HG02798 (cell line): ENCODE data around the gene ZNF839.

Experiments used
- ATAC-seq: cut with Tn5 transposase; IDR thresholded peaks from one replicate; pipeline ENCODE4 v1.9.1; 2021; ENCODE audit warnings: mild to moderate bottlenecking; ENCODE audit not compliant: unreplicated experiment, poor library complexity

The ZNF839 gene

DNA sequence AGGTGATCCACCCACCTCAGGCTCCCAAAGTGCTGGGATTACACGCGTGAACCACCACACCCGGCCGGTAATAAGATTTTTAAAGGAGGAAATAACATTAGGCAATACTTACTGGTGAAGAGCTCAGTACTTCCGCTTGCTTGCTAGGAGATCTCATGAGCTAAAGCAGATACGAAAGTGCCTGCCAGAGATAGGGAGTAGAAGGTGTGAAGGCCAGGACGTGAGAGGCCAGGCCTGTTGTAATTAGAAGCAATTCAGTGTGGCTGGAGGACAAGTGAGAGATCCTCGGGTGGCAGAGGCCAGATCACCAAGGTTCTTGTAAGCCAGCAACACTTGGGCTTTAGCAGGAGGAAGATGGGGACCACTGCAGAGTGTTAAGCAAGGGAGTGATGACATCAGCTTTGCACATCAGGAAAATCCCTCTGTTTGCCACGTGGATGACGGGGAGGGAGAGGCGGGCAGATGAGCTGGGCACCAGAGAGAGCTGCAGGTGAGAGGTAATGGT is 50.8 kb downstream of the ZNF839 start:
- no peak for ATAC-seq

DNA sequence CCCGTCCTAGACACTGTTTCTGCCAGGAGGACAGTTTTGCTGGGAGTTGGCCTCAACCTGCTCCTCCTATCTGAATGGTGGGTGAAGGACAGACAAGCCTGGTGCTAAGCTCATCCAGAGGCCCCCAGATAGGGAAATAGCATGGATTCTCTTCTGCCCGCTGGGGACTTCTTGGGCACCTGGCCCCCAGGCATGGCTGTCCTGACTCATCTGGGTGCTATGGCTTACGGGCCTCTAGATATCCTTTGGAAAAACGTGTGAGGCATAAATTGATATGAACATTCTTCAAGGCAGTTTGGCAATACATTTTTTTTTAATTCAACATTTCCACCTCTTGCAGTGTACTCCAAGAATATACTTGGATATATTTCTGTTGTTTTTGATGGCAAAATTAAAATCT is 51.8 kb downstream of the ZNF839 start:
- ATAC-seq: no peak

GRCh38 chr14:102373110-102373509 is 53.6 kb downstream of the ZNF839 start:
- no peak for ATAC-seq

DNA sequence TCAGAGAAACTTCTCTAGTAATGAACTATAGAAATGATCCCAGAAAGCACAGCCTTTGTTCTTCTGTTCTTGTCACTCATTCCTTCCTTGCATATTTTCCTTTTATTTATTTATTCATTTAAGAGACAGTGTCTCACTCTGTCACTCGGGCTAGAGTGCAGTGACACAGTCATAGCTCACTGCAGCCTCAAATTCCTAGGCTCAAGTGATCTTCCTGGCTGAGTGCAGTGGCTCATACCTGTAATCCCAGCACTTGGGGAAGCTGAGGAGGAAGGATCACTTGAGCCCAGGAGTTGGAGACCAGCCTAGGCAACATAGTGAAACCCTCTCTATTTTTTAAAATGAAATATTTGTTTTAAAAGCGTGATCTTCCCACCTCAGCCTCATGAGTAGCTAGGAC is 54.7 kb downstream of the ZNF839 start:
- no peak for ATAC-seq

GRCh38 chr14:102375119-102375518 is 55.6 kb downstream of the ZNF839 start:
- no peak for ATAC-seq

DNA sequence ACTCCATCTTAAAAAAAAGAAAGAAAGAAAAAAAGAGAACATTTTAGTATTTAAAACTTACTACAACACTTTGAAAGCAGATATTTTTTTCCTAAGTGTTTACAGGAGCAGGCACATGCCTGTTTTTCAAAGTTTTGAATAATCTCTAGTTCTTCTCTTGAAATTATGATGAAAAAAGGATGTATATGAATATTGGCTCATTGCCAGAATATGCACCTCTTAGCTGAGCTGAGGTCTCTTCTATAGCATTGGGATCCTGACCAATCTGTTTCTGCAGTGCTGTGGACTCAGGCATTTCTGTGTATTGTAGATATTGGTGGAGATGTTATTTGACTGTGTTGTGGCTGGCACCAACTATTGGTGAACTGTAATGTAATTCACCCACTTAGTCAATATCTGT is 58.1 kb downstream of the ZNF839 start:
- ATAC-seq: no peak

GRCh38 chr14:102378830-102379229 is 59.3 kb downstream of the ZNF839 start:
- ATAC-seq: no peak

DNA sequence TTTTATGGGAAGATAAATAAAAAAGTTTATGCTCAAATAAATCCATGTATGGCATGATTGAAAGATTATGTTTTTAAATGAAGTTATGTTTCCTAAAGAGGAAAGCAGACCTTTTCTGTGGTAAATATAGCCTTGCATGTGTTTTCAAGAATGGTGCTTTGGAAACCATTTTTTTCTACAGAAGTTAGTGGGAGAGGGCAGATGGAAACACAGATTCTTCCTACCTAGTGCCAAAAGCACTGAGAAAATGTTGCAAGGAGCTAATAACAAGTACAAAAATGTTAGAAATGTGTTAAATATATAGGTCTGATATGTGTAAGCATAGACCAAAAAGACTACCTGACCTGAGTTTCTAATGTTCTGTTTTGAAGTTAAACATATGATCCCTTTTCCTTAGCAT is 67.5 kb downstream of the ZNF839 start:
- ATAC-seq: no peak

DNA sequence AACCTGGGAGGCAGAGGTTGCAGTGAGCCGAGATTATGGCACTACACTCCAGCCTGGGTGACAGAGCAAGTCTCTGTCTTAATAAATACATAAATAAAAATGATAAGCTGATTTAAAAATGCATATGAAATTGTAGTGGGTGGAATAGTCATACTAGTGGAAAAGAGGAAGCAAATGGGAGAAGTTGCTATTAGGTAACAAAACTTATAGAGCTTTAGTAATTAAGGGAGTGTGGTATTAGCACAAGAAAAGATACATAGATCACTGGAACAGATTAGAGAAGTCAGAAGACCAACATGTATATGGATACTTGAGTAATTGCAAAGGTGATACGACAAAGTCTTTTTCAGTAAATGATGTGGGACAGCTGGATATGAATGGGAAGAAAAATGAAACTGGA is 69.7 kb downstream of the ZNF839 start:
- ATAC-seq: no peak

DNA sequence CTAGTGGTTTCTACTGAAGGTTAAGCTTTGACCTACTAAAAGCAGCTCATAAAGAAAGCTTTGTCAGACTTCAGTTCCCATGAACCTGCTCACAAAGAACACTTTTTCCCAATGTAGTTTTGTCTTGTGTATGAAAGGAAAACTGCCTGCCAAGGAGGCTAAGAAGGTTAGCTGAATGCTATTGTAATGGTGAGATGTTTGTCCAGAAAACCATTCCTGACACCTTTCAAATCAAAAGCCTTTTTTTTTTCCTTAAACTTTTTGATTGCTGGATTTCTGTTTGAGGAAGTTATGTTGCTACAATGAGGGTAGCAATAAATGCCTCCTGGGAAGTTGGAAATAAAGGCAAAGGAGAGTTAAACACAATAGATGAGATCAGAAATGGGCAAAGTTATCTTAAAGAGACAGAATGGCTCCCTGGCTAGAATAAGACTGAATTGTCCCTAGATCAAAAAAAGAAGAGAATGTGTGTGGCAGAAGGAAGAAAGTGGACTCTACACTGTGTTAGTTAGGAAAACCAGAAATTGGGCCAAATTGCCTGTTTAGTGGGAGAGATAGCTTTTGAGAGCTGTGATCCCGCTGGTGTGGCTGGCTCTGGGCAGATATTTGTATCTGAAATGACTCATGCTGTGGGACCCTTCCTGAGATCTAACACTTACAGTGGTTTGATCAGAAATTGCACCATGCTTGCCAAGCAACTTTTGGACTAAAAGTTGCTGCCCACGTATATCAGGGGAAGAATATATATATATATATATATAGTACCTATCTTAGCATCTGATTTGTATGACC is 70.7 kb downstream of the ZNF839 start:
- no peak for ATAC-seq
